ENCODE measurements around the gene PSMD12.

GRCh38 chr17:67386965-67387551, 20.7 kb upstream of the PSMD12 start:
- peak; percentile 9 to 56 (median 44) for TF ChIP-seq CTCF (IDR thresholded peaks at IDR 0.05)
- TF ChIP-seq POLR2A (IDR thresholded peaks at IDR 0.05) = no peak

Data from prostate gland (tissue), 2 donors.